SK-N-SH (cell line): ENCODE results near the gene DMRTC1.
"Not testable (repeated sequence)": the region's sequence is repeated elsewhere in the genome, so short reads cannot be mapped to it uniquely, and the experiment has no call there.

Experiments used
- CHD2 ChIP-seq: fragments of 150-350 bp; IDR thresholded peaks from 2 replicates; pipeline ENCODE4 v1.6.1; 2018; ENCODE audit warnings: low read length; ENCODE audit not compliant: partially characterized antibody
- GABPA ChIP-seq: IDR thresholded peaks from 2 replicates; pipeline ENCODE4 v1.4.0; 2012; ENCODE audit warnings: low read depth, mild to moderate bottlenecking
- NRF1 ChIP-seq: IDR thresholded peaks from 2 replicates; pipeline ENCODE4 v1.6.1; 2012; ENCODE audit warnings: low read depth, mild to moderate bottlenecking, low read length
- RFX5 ChIP-seq: IDR thresholded peaks from 2 replicates; pipeline ENCODE4 v1.6.1; 2012; ENCODE audit warnings: mild to moderate bottlenecking, improper control_type of control experiment, low read length
- SMC3 ChIP-seq: IDR thresholded peaks from 2 replicates; pipeline ENCODE4 v1.6.1; 2012; ENCODE audit warnings: low read depth, low read length, improper control_type of control experiment
- TAF1 ChIP-seq: IDR thresholded peaks from 2 replicates; pipeline ENCODE4 v1.6.1; 2012; ENCODE audit warnings: low read depth, mild to moderate bottlenecking, low read length, moderate library complexity, borderline replicate concordance
- TEAD4 ChIP-seq: IDR thresholded peaks from 2 replicates; pipeline ENCODE4 v1.4.0; 2012; ENCODE audit warnings: mild to moderate bottlenecking, borderline replicate concordance; ENCODE audit not compliant: insufficient read depth
- YY1 ChIP-seq: IDR thresholded peaks from 2 replicates; pipeline ENCODE4 v1.4.0; 2012; ENCODE audit warnings: low read depth, mild to moderate bottlenecking
- TF ChIP-seq, protein P1 (sequence below): fragments of 200-600 bp; sonication (generic); IDR thresholded peaks from 2 replicates; pipeline ENCODE4 v1.6.1; 2017; ENCODE audit warnings: antibody characterized with exemption, mild to moderate bottlenecking, moderate library complexity
- TF ChIP-seq, protein P2 (sequence below): IDR thresholded peaks from 2 replicates; pipeline ENCODE4 v1.4.0; 2012; ENCODE audit warnings: low read depth, borderline replicate concordance

DNA sequence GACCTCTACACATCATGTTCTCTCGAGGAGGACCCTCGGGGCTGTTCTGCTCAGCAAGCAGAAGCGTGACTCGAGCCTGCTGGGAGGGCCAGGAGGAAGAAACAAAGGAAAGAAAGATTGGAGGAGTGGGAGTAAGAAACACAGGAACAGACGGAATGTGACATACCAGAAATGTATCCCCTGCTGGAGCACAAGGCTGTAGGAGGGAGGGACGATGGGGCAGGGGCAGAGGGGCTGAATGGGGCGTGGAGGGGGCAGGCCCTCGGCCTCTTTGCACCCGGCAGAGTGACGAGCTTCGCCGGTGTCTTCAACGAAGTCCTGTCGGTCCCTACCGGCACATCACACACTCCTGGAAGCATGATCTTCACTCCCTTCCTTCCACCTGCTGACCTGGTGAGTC, 5.7 kb downstream of the DMRTC1 start, which contains the start of gene FAM236A:
- TF ChIP-seq RFX5, NRF1, TEAD4, GABPA, YY1, TAF1, SMC3, CHD2: not testable (repeated sequence)
- TF ChIP-seq, protein P1, sequence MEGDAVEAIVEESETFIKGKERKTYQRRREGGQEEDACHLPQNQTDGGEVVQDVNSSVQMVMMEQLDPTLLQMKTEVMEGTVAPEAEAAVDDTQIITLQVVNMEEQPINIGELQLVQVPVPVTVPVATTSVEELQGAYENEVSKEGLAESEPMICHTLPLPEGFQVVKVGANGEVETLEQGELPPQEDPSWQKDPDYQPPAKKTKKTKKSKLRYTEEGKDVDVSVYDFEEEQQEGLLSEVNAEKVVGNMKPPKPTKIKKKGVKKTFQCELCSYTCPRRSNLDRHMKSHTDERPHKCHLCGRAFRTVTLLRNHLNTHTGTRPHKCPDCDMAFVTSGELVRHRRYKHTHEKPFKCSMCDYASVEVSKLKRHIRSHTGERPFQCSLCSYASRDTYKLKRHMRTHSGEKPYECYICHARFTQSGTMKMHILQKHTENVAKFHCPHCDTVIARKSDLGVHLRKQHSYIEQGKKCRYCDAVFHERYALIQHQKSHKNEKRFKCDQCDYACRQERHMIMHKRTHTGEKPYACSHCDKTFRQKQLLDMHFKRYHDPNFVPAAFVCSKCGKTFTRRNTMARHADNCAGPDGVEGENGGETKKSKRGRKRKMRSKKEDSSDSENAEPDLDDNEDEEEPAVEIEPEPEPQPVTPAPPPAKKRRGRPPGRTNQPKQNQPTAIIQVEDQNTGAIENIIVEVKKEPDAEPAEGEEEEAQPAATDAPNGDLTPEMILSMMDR, result not testable (repeated sequence)
- TF ChIP-seq, protein P2, sequence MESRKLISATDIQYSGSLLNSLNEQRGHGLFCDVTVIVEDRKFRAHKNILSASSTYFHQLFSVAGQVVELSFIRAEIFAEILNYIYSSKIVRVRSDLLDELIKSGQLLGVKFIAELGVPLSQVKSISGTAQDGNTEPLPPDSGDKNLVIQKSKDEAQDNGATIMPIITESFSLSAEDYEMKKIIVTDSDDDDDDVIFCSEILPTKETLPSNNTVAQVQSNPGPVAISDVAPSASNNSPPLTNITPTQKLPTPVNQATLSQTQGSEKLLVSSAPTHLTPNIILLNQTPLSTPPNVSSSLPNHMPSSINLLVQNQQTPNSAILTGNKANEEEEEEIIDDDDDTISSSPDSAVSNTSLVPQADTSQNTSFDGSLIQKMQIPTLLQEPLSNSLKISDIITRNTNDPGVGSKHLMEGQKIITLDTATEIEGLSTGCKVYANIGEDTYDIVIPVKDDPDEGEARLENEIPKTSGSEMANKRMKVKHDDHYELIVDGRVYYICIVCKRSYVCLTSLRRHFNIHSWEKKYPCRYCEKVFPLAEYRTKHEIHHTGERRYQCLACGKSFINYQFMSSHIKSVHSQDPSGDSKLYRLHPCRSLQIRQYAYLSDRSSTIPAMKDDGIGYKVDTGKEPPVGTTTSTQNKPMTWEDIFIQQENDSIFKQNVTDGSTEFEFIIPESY, result not testable (repeated sequence)
